Measurements from ENCODE around the gene FAM25A.

- TF ChIP-seq ZNF274 (IDR thresholded peaks at IDR 0.05; ENCODE audit: low read depth, low read length) (no peak), YY1 (IDR thresholded peaks at IDR 0.05; ENCODE audit: insufficient read depth, insufficient read length) (no peak)
These were observed 16.5 kb downstream of the FAM25A start for GRCh38 chr10:87036623-87037022.

Data from NT2/D1 (cell line).